ENCODE data around the gene BRME1.

DNA sequence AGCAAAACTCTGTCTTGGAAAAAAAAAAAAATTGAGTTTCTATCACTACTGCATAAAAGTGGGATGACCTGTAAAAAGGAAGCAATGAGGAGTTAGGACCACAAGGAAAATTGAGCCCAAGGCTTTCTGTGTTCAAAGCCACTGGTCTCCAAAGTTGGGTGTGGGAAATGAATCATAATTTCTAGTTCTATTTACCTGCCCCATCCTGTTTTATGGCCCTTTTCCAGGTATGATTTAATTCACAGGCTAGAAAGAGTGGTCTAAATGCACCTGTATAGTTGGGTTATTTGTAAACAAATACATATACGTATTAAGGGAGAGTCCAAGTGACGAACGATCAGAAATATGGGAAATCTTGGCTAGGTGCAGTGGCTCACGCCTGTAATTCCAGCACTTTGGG, 40.5 kb upstream of the BRME1 start:
- TF ChIP-seq RAD21 (conservative IDR thresholded peaks at IDR 0.05) (no peak), POLR2AphosphoS5 (IDR thresholded peaks at IDR 0.05) (no peak), TAF1 (IDR thresholded peaks at IDR 0.05; ENCODE audit: low read depth) (no peak), EZH2 (IDR thresholded peaks at IDR 0.05; ENCODE audit: borderline replicate concordance, insufficient read depth, low read length, poor library complexity, severe bottlenecking) (no peak), SMC3 (conservative IDR thresholded peaks at IDR 0.05; ENCODE audit: poor library complexity) (no peak)
- TF ChIP-seq, protein P1, sequence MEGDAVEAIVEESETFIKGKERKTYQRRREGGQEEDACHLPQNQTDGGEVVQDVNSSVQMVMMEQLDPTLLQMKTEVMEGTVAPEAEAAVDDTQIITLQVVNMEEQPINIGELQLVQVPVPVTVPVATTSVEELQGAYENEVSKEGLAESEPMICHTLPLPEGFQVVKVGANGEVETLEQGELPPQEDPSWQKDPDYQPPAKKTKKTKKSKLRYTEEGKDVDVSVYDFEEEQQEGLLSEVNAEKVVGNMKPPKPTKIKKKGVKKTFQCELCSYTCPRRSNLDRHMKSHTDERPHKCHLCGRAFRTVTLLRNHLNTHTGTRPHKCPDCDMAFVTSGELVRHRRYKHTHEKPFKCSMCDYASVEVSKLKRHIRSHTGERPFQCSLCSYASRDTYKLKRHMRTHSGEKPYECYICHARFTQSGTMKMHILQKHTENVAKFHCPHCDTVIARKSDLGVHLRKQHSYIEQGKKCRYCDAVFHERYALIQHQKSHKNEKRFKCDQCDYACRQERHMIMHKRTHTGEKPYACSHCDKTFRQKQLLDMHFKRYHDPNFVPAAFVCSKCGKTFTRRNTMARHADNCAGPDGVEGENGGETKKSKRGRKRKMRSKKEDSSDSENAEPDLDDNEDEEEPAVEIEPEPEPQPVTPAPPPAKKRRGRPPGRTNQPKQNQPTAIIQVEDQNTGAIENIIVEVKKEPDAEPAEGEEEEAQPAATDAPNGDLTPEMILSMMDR (IDR thresholded peaks at IDR 0.05; ENCODE audit: poor library complexity, severe bottlenecking): no peak
